Measurements from ENCODE around the gene CGB3. TPM values are rescaled to one million over a fixed set of nuclear protein-coding genes. Genes with fewer than 3 reads are reported as not detected.
"Not testable (repeated sequence)": the region's sequence is repeated elsewhere in the genome, so short reads cannot be mapped to it uniquely, and the experiment has no call there.

The CGB3 gene
- total RNA-seq, 1 experiment from 2014 or later: 0.46 TPM

- H3K4me3 Mint-ChIP-seq; H2BK15ac ChIP-seq (ENCODE audit: low read depth, low read length); H3K9me3 ChIP-seq (ENCODE audit: control insufficient read depth, low read depth, low read length); H3K4me1 Mint-ChIP-seq; H4K8ac ChIP-seq (replicated peaks; ENCODE audit: insufficient read length, low read depth, low read length); H4K91ac ChIP-seq (ENCODE audit: insufficient read length, low read depth, low read length); H3K79me1 ChIP-seq (ENCODE audit: insufficient read depth, low read depth, low read length, poor library complexity, severe bottlenecking); H3K79me2 ChIP-seq (ENCODE audit: insufficient read depth, low read length); H3K9me3 Mint-ChIP-seq; H4K5ac ChIP-seq (ENCODE audit: insufficient read length, low read depth, low read length); H3K23me2 ChIP-seq (ENCODE audit: insufficient read length, low read depth, low read length, poor library complexity, severe bottlenecking); H3K4me2 ChIP-seq (ENCODE audit: insufficient read depth, insufficient read length, low read length); H3K23ac ChIP-seq (ENCODE audit: insufficient read length, low read depth, low read length); H3K4me1 ChIP-seq (ENCODE audit: insufficient read depth, low read length); H2BK12ac ChIP-seq (ENCODE audit: insufficient read length, low read depth, low read length); H3K27ac Mint-ChIP-seq; H3K36me3 Mint-ChIP-seq (ENCODE audit: insufficient read depth in 1 of 3, low read depth in 3 of 3); H3K4ac ChIP-seq (ENCODE audit: low read depth, low read length); H2AFZ ChIP-seq (ENCODE audit: low read length); H3K27ac ChIP-seq (ENCODE audit: insufficient read length, low read depth, low read length); H2BK120ac ChIP-seq (ENCODE audit: low read depth, low read length, poor library complexity, severe bottlenecking); DNase-seq; H3K27me3 ChIP-seq (ENCODE audit: insufficient read depth, low read length); H2AK5ac ChIP-seq (ENCODE audit: insufficient read length, low read length); H2BK5ac ChIP-seq (ENCODE audit: insufficient read length, low read length); H3K56ac ChIP-seq (ENCODE audit: insufficient read length, low read depth, low read length); H3K14ac ChIP-seq (ENCODE audit: insufficient read depth, low read length); H3T11ph ChIP-seq (ENCODE audit: low read length); H2BK20ac ChIP-seq (ENCODE audit: low read depth, low read length, poor library complexity, severe bottlenecking); H4K20me1 ChIP-seq (ENCODE audit: control insufficient read depth, insufficient read depth, insufficient read length); H3K18ac ChIP-seq (ENCODE audit: insufficient read length, low read depth, low read length); H3K9ac ChIP-seq (ENCODE audit: extremely low read depth, insufficient read length, low read length): not testable (repeated sequence)
- peaks cover 29% of the 10 kb centered on the region for H3K27me3 Mint-ChIP-seq (ENCODE audit: low read depth)
- no CpG with 5 or more reads among the region's 14 CpGs for WGBS (ENCODE audit: extremely low coverage, insufficient read length, low lambda C conversion rate)
These were observed 5.6 kb upstream of the CGB3 start for GRCh38 chr19:49029749-49030148.

GRCh38 chr19:49028686-49029085 is 4.6 kb upstream of the CGB3 start:
- not testable (repeated sequence) for H2BK20ac ChIP-seq (ENCODE audit: low read depth, low read length, poor library complexity, severe bottlenecking); H3K4me2 ChIP-seq (ENCODE audit: insufficient read depth, insufficient read length, low read length); H3K9me3 ChIP-seq (ENCODE audit: control insufficient read depth, low read depth, low read length); H4K91ac ChIP-seq (ENCODE audit: insufficient read length, low read depth, low read length); H3K23me2 ChIP-seq (ENCODE audit: insufficient read length, low read depth, low read length, poor library complexity, severe bottlenecking); H2BK120ac ChIP-seq (ENCODE audit: low read depth, low read length, poor library complexity, severe bottlenecking); H2AFZ ChIP-seq (ENCODE audit: low read length); H2BK5ac ChIP-seq (ENCODE audit: insufficient read length, low read length); H3K4me3 Mint-ChIP-seq; H3T11ph ChIP-seq (ENCODE audit: low read length); H3K27ac ChIP-seq (ENCODE audit: insufficient read length, low read depth, low read length); H2BK12ac ChIP-seq (ENCODE audit: insufficient read length, low read depth, low read length); DNase-seq; H3K27ac Mint-ChIP-seq; H3K56ac ChIP-seq (ENCODE audit: insufficient read length, low read depth, low read length); H3K9me3 Mint-ChIP-seq; H4K8ac ChIP-seq (replicated peaks; ENCODE audit: insufficient read length, low read depth, low read length); H2BK15ac ChIP-seq (ENCODE audit: low read depth, low read length); H3K4me1 ChIP-seq (ENCODE audit: insufficient read depth, low read length); H3K9ac ChIP-seq (ENCODE audit: extremely low read depth, insufficient read length, low read length); H2AK5ac ChIP-seq (ENCODE audit: insufficient read length, low read length); H4K20me1 ChIP-seq (ENCODE audit: control insufficient read depth, insufficient read depth, insufficient read length); H3K79me2 ChIP-seq (ENCODE audit: insufficient read depth, low read length); H4K5ac ChIP-seq (ENCODE audit: insufficient read length, low read depth, low read length); H3K79me1 ChIP-seq (ENCODE audit: insufficient read depth, low read depth, low read length, poor library complexity, severe bottlenecking); H3K4ac ChIP-seq (ENCODE audit: low read depth, low read length); H3K36me3 Mint-ChIP-seq (ENCODE audit: insufficient read depth in 1 of 3, low read depth in 3 of 3); H3K18ac ChIP-seq (ENCODE audit: insufficient read length, low read depth, low read length); H3K4me1 Mint-ChIP-seq; H3K23ac ChIP-seq (ENCODE audit: insufficient read length, low read depth, low read length); H3K14ac ChIP-seq (ENCODE audit: insufficient read depth, low read length); H3K27me3 ChIP-seq (ENCODE audit: insufficient read depth, low read length)
- no CpG with 5 or more reads among the region's 9 CpGs for WGBS (ENCODE audit: extremely low coverage, insufficient read length, low lambda C conversion rate)
- H3K27me3 Mint-ChIP-seq (ENCODE audit: low read depth): peaks cover 30% of the 10 kb centered on the region
